Measurements from ENCODE around the gene PCCA. TPM values are rescaled to one million over a fixed set of nuclear protein-coding genes. Genes with fewer than 3 reads are reported as not detected.

The PCCA gene
- total RNA-seq, 1 experiment from 2014 or later = 16.2 TPM

DNA sequence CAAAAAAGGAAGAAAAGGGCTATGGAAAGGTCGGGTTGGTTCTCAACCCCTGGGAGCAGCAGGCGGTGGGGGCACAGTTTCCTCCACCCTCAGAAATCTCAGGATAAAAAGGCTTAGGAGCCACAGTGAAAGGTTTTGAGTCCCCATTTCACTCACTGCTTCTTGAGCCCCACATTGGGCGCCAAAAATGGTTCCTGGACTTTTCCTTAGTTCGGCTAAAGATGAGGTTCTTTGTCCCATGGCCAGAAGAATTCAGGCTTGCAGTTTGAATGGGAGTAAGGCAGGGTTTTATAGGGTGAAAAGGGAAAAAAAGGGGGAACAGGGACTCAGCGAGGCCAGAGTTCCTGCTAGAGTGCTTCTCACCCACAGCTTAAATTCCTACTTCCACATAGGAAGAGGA lies 320.2 kb downstream of the PCCA start:
- peak; percentile 25 for DNase-seq (ENCODE audit: low read depth)

- no peak for DNase-seq (ENCODE audit: low read depth)
Measured at GRCh38 chr13:100423375-100423774, 334.5 kb downstream of the PCCA start.

DNA sequence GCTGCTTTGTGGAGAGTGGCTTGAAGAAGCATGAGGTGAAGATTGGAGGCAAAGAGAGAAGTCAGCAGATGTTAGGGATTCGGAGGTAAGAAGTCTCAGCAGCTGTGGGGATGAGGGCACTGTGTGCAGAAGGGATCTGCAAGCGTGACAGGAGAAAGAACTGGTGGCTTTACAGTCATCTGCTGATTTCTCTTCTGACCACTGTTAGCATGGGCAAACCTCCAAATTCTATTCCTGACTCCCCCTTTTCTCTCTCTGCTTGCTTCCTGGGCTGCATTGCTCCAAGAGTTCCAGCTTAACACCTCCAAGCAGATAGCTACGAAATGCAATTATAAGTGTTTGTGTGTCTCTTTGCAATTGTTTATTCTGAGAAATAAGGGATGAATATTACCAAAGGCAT lies 340.1 kb downstream of the PCCA start:
- DNase-seq (ENCODE audit: low read depth) = no peak

DNA sequence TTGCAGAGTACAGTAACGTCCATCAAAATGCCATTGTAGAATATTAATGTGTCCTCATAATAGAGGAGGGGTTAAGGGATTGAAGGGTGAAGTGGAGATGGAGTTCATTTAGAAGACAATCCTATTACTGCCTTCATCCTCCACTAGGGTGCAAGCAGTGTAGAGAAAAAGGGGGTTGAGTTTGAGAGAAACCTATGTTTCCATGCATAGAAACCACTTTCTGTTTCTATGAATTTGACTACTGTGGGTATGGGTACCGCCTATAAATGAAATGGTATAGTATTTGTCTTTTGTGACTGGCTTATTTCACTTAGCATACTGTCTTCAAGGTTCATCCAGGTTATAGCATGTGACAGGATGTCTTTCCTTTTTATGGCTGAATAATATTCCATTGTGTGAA lies 343.7 kb downstream of the PCCA start:
- DNase-seq (ENCODE audit: low read depth) = no peak

- DNase-seq (ENCODE audit: low read depth) = no peak
Measured at GRCh38 chr13:100433475-100433874, 344.6 kb downstream of the PCCA start.

DNA sequence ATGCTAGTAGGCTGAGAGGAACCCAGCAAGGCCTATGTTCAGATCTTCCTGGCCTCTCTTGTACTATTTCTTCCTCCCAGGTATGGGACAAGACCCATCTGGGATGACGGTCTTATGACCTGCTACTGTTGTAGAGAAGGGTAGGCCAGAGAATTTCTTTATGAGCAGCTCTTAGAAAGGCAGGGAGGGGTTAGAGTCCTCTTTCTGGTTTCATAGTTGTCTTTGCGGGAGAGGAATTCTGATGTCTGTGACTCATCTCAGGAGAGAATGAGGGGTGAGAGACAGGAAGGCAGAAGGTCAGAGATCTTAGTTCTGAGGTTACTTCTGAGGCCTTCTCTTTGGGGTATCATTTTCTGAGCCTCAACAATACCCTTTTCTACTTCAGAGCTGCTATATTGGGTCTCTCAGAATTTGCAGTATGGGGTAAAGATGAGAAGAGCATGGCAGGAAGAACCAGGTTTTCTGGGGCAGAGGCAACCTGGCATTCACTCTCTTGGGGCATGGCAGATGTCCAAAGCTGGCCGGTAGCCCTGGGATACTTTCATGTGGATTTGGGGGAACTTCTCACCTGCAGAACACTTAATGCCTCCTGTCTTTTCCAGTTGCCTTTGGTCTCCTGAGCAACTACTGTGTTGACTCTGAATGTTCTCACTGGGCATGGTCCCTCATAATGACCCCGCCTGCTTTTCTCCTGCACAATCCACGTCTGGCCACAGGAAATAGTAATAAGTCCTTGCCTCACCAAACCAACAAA lies 345.3 kb downstream of the PCCA start:
- peak; percentile 64 for DNase-seq (ENCODE audit: low read depth)

DNA sequence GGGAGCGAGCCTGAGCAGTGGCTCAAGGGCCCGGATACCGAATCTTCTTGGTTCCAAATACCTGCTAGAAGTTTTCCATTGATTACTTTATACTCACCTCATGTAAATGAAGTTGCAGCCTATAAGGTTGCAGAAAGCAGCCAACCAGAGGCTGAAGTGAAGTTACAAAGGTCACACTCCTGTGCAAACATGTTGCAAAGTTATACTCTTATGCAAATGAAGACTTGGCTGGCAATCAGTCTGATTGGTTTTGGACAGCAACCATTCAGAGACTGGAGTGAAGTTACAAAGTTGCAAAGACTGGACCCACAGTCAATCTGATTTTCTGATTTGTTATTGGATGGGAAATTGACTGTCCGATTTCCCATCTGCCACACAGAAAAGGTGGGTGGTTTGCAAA lies 347.2 kb downstream of the PCCA start:
- no peak for DNase-seq (ENCODE audit: low read depth)

DNA sequence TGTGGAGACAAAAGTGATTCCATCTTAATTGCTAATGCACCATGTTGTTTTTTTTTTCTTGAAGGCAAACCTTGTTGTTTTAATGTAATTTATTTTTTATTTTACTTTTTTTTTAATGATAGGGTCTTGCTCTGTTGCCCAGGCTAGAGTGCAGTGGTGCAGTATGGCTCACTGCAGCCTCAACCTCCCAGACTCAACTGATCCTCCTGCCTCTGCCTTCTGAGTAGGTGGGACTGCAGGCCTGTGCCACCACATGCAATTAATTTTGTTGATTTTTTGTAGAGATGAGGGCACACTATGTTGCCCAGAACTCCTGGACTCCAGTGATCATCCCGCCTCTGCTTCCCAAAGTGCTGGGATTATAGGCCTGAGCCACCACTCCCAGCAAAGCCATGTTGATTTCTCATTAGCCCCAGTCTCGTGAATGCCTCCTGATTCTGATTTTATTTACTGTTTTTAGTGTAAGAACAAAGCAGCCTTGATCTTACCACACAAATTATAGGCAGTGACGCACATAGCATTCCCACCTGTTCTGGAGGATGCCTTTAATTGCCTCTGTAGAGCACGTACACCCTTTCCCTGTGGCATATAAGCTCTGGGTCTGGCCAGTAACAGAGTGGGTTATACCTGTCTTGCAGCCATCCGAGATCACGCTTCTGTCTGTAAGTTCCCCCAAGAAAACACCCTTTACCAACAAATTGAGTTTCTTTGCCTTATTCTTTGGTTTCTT lies 349.3 kb downstream of the PCCA start:
- DNase-seq (ENCODE audit: low read depth) = no peak

DNA sequence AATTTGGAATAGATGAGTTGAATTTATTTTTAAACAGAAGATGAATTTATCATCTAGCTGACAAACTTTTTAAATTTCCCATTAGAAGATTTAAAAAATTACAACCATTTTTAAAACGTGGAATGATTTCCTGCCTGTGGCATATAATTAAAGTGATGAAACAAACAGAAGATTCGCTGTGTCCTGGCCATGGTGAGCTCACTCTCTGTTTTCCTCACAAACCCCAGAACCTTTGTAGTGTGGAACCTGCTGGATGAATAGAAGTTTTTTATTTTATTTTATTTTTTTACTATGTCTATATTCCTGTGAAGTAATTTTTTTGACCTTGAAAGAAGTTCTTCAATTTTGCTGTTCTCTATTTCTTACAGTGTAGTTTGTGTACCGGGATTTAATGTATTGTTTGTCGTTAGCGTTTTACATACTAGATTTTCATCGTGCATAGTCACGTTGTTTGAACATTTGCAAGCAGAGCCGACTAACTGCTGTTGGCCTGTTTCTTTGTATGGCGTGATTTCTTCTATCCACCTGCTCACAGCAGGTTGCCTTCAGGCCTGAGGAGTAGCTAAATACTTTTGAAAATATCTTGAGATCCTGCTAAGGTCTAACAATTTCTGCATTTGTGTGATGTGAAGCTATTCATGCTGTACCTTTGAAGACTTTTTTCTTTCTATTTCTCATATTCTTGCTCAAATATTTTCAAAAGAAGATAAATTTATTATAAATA lies 350.5 kb downstream of the PCCA start:
- DNase-seq (ENCODE audit: low read depth) = no peak

DNA sequence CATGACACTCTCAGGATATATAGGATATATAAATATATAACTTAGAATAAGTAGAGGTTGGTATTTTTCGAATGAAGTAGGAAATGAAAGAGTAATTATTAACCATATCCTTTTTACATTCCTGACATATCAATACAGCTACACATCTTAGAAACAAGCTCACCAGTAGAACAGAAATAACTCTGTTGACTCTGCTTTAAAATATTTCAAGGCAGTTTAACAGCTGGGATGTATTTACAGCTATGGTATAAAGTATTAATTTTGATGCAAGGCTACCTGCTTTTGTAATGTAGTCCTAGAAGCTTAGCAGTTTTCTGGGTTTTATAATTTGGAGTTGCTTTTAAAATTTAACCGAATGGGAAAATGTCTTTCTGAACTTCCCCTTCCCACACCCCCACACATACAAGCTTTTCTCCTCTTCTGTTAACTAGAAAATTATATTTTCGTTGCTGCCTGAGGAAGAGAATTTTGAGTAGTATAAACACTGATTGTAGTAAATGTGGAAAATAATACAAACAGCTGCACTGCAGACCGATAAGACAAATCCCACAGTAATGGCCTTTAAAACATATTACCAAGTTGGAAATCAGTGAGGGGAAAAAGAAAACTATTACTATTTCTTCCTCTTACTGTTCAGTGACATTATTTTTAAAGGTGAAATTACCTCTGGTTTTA lies 352.0 kb downstream of the PCCA start:
- DNase-seq (ENCODE audit: low read depth) = peak; percentile 18

GRCh38 chr13:100442095-100442832 lies 353.4 kb downstream of the PCCA start:
- no peak for DNase-seq (ENCODE audit: low read depth)

- no peak for DNase-seq (ENCODE audit: low read depth)
Measured at GRCh38 chr13:100443278-100443997, 354.5 kb downstream of the PCCA start.

DNA sequence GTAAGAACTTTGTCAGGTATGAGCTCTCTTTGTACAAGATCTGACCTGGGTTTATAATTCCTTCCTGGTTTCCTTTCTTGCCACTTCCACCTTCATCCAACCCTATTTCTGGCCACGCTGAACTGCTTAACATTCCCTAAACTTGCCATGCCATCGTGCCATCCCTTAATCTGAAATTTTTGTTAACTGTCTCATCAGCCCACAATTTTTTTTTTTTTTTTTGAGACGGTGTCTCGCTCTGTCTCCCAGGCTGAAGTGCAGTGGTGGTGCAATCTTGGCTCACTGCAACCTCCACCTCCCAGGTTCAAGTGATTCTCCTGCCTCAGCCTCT lies 355.1 kb downstream of the PCCA start:
- peak; percentile 30 for DNase-seq (ENCODE audit: low read depth)

DNA sequence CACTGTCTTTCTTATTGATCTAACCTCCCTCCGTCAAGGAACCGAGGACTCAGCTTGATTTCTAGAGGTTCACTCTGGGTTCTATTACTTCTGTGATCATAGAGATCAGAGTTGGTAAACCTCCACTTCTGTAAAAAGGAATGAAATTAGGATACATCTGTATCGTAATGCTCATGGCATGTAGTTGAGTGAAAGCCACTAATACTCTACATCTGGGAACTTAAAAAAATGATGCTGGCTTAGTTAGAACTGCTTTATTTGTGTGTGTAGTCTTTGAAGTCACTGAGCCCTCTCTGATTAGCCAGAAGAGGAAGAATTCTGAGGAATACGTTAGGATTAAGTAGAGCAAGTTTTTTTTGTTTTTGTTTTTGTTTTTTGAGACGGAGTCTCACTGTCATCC lies 358.9 kb downstream of the PCCA start:
- no peak for DNase-seq (ENCODE audit: low read depth)

DNA sequence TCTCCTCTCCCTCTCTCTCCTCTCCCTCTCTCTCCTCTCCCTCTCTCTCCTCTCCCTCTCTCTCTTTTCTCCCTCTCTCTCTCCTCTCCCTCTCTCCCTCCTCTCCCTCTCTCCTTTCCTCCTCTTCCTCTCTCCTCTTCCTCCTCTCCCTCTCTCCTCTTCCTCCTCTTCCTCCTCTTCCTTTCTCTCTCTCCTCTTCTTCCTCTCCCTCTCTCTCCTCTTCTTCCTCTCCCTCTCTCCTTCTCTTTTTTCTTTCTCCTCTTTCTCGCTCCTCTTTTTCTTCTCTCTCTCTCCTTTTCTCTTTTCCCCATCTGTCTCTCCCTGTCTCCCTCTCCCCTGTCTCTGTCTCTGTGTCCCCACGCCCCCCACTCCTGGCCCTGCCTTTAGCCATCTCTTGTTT lies 363.0 kb downstream of the PCCA start:
- DNase-seq (ENCODE audit: low read depth) = no peak

DNA sequence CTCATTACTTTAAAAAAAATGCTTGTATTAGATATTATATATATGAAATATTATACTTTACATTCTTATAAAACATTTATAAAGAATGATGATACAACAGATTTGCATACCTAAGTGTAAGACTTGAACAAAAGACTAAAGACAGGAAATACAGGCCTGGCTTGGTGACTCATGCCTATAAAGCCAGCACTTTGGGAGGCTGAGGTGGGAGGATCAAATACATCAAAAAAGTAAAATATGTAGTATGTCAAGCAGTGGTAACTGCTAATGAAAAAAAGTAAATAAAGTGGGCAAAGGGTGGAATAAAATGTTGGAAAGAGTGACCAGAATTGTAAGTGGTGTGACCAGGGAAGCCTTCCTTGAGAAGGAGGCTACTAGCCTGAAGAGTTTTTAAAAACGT lies 366.0 kb downstream of the PCCA start:
- DNase-seq (ENCODE audit: low read depth) = peak; percentile 58

GRCh38 chr13:100458673-100459072 lies 369.8 kb downstream of the PCCA start:
- no peak for DNase-seq (ENCODE audit: low read depth)

DNA sequence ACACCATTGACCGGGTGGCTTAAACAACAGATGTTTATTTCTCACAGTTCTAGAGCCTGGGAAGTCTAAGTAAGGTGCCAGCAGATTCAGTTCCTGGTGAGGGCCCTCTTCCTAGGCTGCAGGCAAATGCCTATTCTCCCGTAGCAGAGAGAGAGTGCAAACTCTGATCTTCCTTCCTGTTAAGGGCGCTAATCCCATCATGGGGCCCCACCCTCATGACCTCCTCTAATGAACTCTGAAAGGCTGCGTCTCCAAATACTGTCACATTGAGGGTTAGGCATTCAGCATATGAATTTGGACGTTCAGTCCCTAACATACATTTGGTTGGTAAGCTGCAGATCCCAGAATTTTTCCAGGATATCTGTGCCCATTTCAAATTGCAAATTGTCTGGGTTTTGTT lies 370.9 kb downstream of the PCCA start:
- no peak for DNase-seq (ENCODE audit: low read depth)

GRCh38 chr13:100460266-100460665 lies 371.4 kb downstream of the PCCA start:
- DNase-seq (ENCODE audit: low read depth) = no peak

DNA sequence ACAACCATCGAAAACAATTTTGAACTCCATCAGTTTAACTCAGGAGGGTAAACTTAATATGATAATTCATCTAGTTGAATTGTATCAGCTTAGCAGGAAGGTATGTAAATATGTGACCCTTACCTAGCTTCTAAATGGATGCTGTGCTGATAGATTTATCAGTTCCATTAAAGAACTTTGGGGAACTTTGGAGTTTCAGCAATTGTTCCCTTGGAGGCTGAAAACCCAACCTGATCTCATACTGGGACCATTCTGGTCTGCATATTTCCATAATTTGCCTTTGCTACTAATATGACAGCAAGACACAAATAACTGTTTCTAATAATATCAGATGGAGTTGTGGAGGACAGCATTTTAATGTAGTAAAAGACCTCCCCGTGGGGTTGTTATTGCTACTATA lies 371.9 kb downstream of the PCCA start:
- no peak for DNase-seq (ENCODE audit: low read depth)
